Stimulated activated CD4-positive, alpha-beta T cell treated with anti-CD3 and anti-CD28 coated beads, Interleukin-15, amount 100 ng/mL, for 48 hours (primary cell): ENCODE data around the gene ZNF90.
A peak's percentile ranks its signal among the peaks of the same experiment; 100 is the strongest.
"Not testable (repeated sequence)": the region's sequence is repeated elsewhere in the genome, so short reads cannot be mapped to it uniquely, and the experiment has no call there.

Experiments used
- DNase-seq, 2 donors: peaks; one replicate each; pipeline ENCODE4 v3.0.0-alpha.2; 2020; ENCODE audit warnings: low read depth in 2 of 2

The ZNF90 gene

GRCh38 chr19:20103091-20103740, 25.4 kb downstream of the ZNF90 start:
- no peak for DNase-seq

GRCh38 chr19:20107301-20107700, 29.5 kb downstream of the ZNF90 start:
- DNase-seq, result no peak

GRCh38 chr19:20118064-20118839, 40.5 kb downstream of the ZNF90 start:
- DNase-seq, result not testable (repeated sequence)

- DNase-seq, result no peak
Measured at GRCh38 chr19:20124879-20125278, 47.1 kb downstream of the ZNF90 start.

GRCh38 chr19:20132933-20133332, 55.1 kb downstream of the ZNF90 start:
- DNase-seq, result not testable (repeated sequence)

- DNase-seq, result not testable (repeated sequence)
Measured at GRCh38 chr19:20137714-20138113, 59.9 kb downstream of the ZNF90 start.

- DNase-seq, result no peak
Measured at GRCh38 chr19:20151617-20152145, 73.9 kb downstream of the ZNF90 start.

- DNase-seq, result not testable (repeated sequence)
Measured at GRCh38 chr19:20152506-20152905, 74.7 kb downstream of the ZNF90 start.

- no peak for DNase-seq
Measured at GRCh38 chr19:20153281-20153680, 75.5 kb downstream of the ZNF90 start.

- no peak for DNase-seq
Measured at GRCh38 chr19:20154636-20155035, 76.8 kb downstream of the ZNF90 start.

GRCh38 chr19:20162821-20163220, 85.0 kb downstream of the ZNF90 start:
- no peak for DNase-seq

- DNase-seq, result no peak
Measured at GRCh38 chr19:20164456-20164855, 86.7 kb downstream of the ZNF90 start.

- DNase-seq, result no peak
Measured at GRCh38 chr19:20165971-20166592, 88.3 kb downstream of the ZNF90 start.

- peak; percentile 88 to 90 for DNase-seq
Measured at GRCh38 chr19:20167020-20167644, 89.3 kb downstream of the ZNF90 start, which contains the start of gene ZNF486. ZNF486 (plus strand) TSS chr19:20167214; CDS start chr19:20167331, 117 bp downstream.

- no peak for DNase-seq
Measured at GRCh38 chr19:20167651-20168122, 89.9 kb downstream of the ZNF90 start.
